GM13976 (cell line): ENCODE measurements around the gene NPB.

Experiments used
- DNase-seq: peaks from one replicate; pipeline ENCODE4 v3.0.0; 2012; ENCODE audit warnings: low spot score
- in situ Hi-C: fragments of 300-500 bp; cut with MboI; formaldehyde crosslinking; loops from one replicate; pipeline ENCODE4 v1.12.0; 2022; ENCODE audit warnings: low sequenced_read_pairs, mixed read lengths, inconsistent platforms; ENCODE audit not compliant: unreplicated experiment
- TF ChIP-seq, protein P1 (sequence below): IDR thresholded peaks from 2 replicates; pipeline ENCODE4 v1.5.1; 2012; ENCODE audit warnings: borderline replicate concordance, mild to moderate bottlenecking; ENCODE audit not compliant: insufficient read depth; ENCODE audit errors: extremely low read depth, missing control alignments, control extremely low read depth

NPB gene

DNA sequence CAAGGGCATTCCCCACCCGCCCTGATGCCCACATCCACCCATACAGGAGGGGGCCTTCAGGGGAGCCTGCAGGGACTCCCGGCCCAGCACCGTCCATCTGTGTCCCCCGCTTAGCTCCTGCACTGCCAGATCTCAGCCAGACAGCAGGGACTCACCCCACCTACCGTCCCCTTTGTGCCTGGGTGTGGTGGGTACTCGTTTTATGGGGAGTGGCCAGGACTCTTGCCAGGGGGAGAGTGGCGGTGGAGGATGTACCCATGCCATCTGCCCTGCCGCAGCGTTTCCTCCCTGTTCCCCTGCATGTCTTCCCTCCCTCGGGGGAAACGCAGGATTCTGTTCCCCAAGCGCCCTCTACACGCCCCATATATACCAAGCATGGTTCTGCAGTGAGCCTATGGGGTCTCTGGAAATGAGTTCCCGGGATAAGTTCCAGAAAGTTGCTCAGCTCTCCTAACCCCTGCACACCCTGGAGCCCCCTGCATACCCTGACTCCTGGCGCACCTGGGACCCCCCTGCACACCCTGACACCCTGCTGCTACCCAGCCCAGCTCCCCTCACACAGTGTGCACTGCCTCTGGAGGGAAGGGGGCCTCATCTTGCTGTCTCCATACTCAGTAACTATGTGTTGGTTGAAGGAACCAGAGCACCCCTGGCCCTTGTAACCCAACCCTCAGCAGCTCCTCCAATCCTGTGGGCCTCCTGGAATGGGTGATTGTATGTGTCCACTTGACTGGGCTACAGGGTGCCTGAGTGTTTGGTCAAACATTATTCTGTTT is 29.7 kb downstream of the NPB start:
- TF ChIP-seq, protein P1, sequence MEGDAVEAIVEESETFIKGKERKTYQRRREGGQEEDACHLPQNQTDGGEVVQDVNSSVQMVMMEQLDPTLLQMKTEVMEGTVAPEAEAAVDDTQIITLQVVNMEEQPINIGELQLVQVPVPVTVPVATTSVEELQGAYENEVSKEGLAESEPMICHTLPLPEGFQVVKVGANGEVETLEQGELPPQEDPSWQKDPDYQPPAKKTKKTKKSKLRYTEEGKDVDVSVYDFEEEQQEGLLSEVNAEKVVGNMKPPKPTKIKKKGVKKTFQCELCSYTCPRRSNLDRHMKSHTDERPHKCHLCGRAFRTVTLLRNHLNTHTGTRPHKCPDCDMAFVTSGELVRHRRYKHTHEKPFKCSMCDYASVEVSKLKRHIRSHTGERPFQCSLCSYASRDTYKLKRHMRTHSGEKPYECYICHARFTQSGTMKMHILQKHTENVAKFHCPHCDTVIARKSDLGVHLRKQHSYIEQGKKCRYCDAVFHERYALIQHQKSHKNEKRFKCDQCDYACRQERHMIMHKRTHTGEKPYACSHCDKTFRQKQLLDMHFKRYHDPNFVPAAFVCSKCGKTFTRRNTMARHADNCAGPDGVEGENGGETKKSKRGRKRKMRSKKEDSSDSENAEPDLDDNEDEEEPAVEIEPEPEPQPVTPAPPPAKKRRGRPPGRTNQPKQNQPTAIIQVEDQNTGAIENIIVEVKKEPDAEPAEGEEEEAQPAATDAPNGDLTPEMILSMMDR, result no peak
- in situ Hi-C loops, result no loop called here
- DNase-seq, result no peak

DNA sequence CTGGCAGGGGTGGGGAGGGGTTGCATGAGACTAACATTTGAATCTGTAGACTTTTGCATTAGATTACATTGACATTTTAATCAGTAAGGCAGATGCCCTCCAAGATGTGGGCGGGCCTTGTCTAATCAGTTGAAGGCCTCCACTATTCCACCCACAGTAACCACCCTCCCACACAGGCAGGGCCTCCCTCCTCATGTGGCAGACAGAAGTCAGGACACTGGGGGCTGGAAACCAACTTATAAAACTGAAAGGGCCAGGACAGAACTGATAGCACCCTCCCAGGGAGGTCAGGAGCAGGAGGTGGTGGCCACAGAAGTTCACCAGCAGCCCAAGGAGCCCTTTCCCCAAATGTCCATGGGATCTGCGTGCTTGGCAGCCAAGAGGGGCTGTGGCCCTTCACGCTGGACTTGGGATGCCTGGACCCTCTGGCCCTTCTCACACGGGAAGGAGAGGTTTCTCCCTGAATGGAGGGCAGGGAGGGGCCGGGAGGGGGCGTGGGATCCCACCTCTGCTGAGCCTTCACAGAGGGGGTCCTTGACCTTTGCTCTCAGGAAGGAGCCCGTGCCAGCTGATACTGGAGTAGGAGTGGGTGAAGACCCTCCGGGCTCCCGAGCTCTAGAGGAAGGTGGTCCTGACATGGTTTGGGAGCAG is 30.4 kb downstream of the NPB start:
- in situ Hi-C loops, result no loop called here
- TF ChIP-seq, protein P1, result no peak
- DNase-seq, result no peak

DNA sequence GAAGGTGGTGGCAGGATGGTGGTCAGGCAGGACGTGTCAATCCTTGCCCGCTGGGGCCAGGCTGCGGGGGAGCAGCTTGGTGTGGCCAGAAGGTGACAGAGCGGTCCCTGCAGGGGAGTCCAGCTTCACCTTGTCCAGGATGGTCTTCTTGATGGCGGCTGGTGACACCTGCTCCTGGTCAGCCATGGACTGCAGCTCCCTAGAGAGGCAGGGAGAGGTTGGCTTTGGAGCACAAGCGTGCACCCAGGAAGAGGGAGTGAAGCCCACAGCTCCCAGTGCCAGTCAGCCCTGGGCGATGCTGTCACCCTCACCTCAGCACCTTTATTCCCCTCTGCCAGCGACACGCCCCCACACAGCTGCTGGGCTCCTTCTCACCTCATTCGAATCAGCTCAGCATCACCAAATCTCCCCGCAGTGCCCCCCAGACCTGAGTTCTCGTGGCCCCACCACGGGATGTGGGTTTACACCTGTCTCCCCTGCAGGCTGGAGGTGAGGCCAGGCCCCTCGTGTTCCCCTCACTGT is 31.2 kb downstream of the NPB start:
- in situ Hi-C loops, result no loop called here
- TF ChIP-seq, protein P1, result no peak

DNA sequence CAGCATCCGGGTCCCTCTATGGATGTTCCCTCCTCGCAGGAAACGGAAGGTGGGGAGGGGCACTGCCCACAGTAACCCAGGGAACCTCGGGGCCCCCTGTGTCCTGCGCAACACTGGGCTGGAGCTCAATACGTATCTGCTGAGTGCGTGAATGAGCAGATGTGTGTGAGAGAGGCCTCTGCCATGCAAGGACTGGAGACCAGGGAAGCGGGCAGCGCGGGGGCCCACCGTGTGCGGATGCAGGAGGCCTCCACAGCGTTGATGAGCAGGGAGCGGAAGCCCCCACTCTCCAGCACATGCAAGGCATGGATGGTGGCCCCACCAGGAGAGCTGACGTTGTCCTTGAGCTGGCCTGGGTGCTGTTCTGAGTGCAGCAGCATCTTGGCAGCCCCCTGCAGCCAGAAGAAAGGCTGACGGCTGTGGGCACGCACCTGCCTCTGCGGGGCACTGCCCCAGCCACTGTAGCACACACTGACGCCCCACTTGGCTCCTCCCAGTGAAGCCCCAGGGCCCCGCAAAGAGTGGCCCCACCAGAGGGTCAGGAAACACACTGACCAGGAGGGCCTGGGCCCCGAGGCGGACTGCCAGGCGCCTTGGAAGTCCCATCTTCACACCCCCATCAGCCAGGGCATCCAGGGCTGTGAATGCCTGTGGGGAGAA is 32.2 kb downstream of the NPB start:
- no peak for DNase-seq
- in situ Hi-C loops, result no loop called here
- TF ChIP-seq, protein P1, result no peak

More for the DNA sequence above, 31.2 kb downstream of the NPB start:
- DNase-seq, result no peak

DNA sequence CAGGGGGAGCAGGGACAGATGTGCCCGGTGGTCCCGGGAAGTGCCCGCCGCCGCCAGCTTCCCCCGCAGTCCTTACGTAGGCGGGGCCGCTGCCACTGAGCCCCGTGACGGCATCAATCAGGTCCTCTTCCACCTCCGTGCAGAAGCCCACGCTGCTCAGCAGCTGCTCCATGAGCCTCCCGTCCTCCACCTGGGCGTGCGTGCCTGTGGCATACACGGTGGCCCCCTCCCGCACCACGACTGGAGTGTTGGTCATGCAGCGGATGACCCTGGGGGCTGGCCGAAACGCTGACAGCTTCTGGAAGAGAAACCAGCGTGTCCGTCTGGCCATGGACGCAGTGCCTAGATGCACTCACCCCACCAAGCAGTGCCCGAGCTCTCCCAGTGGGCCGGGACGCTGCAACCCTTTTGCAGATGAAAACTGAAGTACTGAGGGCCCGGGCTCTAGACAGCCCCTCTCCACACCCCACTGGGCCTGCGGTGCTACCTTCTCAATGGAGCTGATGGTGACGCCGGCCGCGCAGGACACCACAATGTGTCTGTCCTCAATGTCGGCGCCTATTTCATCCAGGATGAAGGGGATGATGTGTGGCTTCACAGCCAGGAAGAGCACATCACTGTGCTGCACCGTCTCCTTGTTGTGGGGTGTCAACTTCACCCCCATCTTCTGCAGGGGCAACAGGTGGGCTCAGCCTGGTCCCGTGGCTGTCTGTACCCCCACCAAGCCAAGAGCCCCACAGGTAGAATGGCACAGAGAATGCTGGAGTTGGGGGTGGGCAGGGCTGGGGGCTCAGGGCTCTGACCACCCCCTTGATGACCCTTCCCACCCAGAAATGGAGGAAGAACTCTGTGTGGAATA is 33.0 kb downstream of the NPB start:
- in situ Hi-C loops, result no loop called here
- TF ChIP-seq, protein P1, result no peak
- no peak for DNase-seq

DNA sequence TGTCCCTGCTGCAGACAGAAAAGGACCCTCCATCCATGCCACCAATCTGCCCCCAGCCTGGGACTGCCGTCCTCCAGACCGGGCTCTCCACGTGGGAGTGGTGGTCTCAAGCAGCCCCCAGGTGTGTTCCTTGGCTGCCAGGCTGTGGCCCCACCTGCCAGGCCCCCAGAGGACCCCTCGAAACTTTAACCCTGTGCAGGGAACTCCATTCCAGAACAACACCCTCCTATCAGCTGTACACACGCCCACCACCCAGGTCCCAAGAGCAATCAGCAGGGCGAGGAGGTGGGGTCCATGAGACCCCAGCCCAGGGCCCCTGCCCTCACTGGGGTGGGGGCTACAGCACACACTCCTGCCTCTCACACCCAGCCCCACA is 33.7 kb downstream of the NPB start:
- DNase-seq, result no peak
- TF ChIP-seq, protein P1, result no peak
- in situ Hi-C loops, result no loop called here
